ENCODE measurements around the gene COQ8B. TPM values are rescaled to one million over a fixed set of nuclear protein-coding genes. Genes with fewer than 3 reads are reported as not detected.

The COQ8B gene
- total RNA-seq, 4 donors from 2014 or later: 31.2 to 53.8 (median 39.3) TPM

DNA sequence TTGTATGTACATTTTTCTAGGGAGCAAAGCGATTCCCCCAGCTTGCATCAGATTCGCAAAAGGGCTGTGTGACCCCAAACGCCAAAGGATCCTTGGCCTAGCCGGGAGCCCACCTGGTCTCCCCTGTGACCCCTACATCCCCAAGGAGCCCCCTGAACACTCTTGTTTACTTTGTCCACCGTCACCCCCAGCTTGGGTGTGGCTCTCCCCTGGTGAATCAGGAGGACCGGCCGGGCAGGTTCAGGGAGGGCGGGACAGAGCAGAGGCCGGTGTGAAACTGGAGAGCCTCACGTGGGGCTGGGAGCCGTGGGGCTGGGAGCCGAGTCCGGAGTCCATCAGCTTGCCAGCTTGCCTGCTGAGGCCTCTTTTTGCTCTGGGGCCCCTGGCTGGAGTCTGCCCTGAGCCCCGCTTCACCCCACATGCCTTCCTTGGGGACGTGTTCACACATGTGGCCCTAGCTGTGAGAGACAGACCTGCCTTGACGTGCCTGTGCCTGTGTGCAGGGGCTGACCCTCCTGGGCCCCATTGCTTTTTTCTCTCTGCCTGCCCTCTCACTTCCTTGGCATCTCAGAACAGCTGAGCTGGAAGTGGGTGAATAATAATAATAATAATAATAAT is 2.2 kb upstream of the COQ8B start:
- Histone ChIP-seq H3K27me3 (no peaks in the 10 kb centered on the region), H3K9me3 (no peaks in the 10 kb centered on the region), H3K27ac (peak overlapping the region; percentile 97), H3K4me1 (peaks cover 56% of the 10 kb centered on the region), H3K36me3 (peaks cover 5% of the 10 kb centered on the region), H3K4me3 (peak overlapping the region; percentile 90)
- TF ChIP-seq EP300 (IDR thresholded peaks at IDR 0.05) (no peak), POLR2A (IDR thresholded peaks at IDR 0.05) (peak in 1 of 2 donors; percentile 11)
- peak; percentile 87 to 89 for DNase-seq (ENCODE audit: low spot score in 2 of 2)
- 2% methylated on average over 7 of the region's 16 CpGs for WGBS

DNA sequence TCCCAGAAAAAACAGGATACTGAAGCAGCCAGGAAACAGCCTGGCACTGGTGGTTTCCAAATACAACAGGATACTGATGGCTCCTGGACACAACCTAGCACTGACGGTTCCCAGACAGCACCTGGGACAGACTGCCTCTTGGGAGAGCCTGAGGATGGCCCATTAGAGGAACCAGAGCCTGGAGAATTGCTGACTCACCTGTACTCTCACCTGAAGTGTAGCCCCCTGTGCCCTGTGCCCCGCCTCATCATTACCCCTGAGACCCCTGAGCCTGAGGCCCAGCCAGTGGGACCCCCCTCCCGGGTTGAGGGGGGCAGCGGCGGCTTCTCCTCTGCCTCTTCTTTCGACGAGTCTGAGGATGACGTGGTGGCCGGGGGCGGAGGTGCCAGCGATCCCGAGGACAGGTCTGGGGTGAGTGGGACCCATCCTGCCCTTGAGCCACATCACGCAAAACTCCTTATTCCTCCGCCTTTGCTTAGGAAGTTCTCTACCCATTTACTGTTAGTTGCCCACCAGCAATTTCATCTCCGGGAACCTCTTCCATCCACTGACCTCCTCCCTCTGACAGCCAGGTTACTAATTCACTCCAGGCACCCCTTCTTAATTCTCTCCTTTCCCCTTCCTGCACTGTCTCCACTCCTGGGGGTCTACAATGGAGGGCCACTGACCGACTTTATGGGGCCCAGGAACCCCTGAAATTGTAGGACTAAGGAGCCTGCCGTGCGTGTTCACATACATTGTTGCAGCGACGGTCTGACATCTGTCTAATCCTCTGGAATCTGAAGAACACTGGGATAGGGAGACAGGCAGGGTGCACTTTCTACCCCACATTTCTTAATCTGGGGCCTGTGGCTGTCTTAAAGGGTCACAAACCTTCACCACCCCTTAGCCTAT is 1.4 kb upstream of the COQ8B start:
- Histone ChIP-seq H3K36me3 (no peaks in the 10 kb centered on the region), H3K9me3 (no peaks in the 10 kb centered on the region), H3K4me3 (peak overlapping the region; percentile 90), H3K27ac (peak overlapping the region; percentile 97), H3K27me3 (no peaks in the 10 kb centered on the region), H3K4me1 (peaks cover 55% of the 10 kb centered on the region)
- DNase-seq (ENCODE audit: low spot score in 2 of 2): no peak
- TF ChIP-seq POLR2AphosphoS5 (IDR thresholded peaks at IDR 0.05) (no peak), EP300 (IDR thresholded peaks at IDR 0.05) (no peak), POLR2A (IDR thresholded peaks at IDR 0.05) (no peak)
- TF ChIP-seq, protein P1, sequence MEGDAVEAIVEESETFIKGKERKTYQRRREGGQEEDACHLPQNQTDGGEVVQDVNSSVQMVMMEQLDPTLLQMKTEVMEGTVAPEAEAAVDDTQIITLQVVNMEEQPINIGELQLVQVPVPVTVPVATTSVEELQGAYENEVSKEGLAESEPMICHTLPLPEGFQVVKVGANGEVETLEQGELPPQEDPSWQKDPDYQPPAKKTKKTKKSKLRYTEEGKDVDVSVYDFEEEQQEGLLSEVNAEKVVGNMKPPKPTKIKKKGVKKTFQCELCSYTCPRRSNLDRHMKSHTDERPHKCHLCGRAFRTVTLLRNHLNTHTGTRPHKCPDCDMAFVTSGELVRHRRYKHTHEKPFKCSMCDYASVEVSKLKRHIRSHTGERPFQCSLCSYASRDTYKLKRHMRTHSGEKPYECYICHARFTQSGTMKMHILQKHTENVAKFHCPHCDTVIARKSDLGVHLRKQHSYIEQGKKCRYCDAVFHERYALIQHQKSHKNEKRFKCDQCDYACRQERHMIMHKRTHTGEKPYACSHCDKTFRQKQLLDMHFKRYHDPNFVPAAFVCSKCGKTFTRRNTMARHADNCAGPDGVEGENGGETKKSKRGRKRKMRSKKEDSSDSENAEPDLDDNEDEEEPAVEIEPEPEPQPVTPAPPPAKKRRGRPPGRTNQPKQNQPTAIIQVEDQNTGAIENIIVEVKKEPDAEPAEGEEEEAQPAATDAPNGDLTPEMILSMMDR (IDR thresholded peaks at IDR 0.05): no peak
- WGBS: 12% methylated on average over 18 of the region's 20 CpGs

DNA sequence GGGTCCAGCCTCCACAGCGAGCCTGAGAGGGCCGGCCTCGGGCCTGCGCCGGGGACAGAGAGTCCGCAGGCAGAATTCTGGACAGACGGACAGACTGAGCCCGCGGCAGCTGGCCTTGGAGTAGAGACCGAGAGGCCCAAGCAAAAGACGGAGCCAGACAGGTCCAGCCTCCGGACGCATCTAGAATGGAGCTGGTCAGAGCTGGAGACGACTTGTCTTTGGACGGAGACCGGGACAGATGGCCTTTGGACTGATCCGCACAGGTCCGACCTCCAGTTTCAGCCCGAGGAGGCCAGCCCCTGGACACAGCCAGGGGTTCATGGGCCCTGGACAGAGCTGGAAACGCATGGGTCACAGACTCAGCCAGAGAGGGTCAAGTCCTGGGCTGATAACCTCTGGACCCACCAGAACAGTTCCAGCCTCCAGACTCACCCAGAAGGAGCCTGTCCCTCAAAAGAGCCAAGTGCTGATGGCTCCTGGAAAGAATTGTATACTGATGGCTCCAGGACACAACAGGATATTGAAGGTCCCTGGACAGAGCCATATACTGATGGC is 716 bp upstream of the COQ8B start:
- DNase-seq (ENCODE audit: low spot score in 2 of 2): peak; percentile 83 to 85
- Histone ChIP-seq H3K4me3 (peak overlapping the region; percentile 90), H3K9me3 (no peaks in the 10 kb centered on the region), H3K4me1 (peaks cover 51% of the 10 kb centered on the region), H3K27me3 (no peaks in the 10 kb centered on the region), H3K27ac (peak overlapping the region; percentile 97), H3K36me3 (peaks cover 4% of the 10 kb centered on the region)
- WGBS: 0% methylated on average over 3 of the region's 20 CpGs
- no peak for TF ChIP-seq POLR2AphosphoS5 (IDR thresholded peaks at IDR 0.05)
- TF ChIP-seq, protein P1 (IDR thresholded peaks at IDR 0.05): no peak
- TF ChIP-seq POLR2A (IDR thresholded peaks at IDR 0.05): no peak
- no peak for TF ChIP-seq EP300 (IDR thresholded peaks at IDR 0.05)

DNA sequence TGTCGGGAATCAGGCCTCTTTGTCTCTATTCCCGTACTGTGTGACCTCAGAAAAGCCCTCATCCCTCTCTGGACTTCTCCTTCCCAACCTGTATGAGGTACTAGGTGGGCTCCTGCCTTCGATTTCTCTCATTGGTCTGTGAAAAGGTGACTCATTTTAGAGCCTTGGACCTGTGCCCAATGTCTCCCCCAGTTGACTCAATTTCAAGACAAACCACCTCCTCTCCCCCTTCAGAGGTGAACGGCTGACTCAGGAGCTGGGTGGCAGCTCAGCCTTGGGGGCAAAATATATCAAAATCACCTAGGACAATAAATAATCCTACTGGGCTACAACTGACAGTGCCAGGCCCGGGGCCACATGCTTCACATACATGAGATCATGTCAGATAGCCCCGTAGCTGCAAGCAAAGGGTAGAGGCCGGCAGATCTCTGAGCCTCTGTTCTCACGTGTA is 630 bp downstream of the COQ8B start:
- H3K9me3 ChIP-seq: no peaks in the 10 kb centered on the region
- TF ChIP-seq, protein P1 (IDR thresholded peaks at IDR 0.05): no peak
- TF ChIP-seq POLR2AphosphoS5 (IDR thresholded peaks at IDR 0.05) (no peak), POLR2A (IDR thresholded peaks at IDR 0.05) (no peak), EP300 (IDR thresholded peaks at IDR 0.05) (no peak)
- peak overlapping the region; percentile 97 for H3K27ac ChIP-seq
- H3K36me3 ChIP-seq: peaks cover 8% of the 10 kb centered on the region
- DNase-seq (ENCODE audit: low spot score in 2 of 2): peak in 1 of 2 donors; percentile 87
- 6% methylated on average over 8 of the region's 8 CpGs for WGBS
- H3K27me3 ChIP-seq: no peaks in the 10 kb centered on the region
- H3K4me3 ChIP-seq: peak overlapping the region; percentile 90
- peaks cover 37% of the 10 kb centered on the region for H3K4me1 ChIP-seq

DNA sequence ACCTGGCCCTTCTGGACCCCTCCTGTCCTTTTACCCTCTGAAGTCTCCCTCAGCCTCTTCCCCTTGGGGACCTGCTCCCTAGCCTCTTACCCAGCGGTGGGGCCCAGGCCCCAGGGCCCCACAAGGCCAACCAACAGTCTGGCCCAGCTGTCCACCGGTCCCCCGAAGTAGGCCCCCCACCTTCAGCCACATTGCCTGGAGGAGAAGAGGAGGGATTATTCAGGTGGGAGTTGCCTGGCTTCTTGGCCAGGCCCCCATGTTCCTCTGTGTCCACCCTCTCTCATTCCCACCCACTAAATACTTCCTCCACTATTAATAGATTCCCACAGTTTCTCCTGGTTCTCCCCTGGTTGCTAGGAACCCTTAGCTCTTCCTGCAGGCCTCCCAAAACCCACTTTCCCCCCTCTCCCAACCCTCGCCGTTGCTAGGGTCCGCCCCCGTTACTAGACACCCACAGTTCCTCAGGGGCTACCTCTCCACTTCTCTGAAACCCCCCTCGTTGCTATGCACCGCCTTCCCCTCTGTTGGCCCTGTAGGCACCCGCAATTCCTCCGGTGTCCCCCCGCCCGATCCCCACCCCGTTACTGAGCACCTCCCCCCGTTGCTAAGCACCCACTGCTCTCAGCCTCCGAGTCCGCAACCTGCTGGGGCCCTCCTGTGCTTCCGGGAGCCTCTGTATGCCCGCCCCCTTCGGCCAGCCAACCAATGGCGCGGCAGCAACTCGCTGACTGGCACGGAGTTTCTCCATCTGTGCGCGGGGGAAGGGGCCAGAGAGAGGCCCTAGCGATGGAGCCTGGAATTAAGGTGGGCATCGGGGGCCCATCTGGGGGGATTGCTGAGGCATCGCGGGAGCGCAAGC is 2.0 kb downstream of the COQ8B start:
- Histone ChIP-seq H3K36me3 (peaks cover 21% of the 10 kb centered on the region), H3K27me3 (no peaks in the 10 kb centered on the region), H3K27ac (peak overlapping the region; percentile 97), H3K4me3 (peak overlapping the region; percentile 90), H3K9me3 (no peaks in the 10 kb centered on the region), H3K4me1 (peaks cover 23% of the 10 kb centered on the region)
- WGBS: 3% methylated on average over 19 of the region's 31 CpGs
- DNase-seq (ENCODE audit: low spot score in 2 of 2): peak; percentile 97
- TF ChIP-seq POLR2A (IDR thresholded peaks at IDR 0.05): no peak
- TF ChIP-seq EP300 (IDR thresholded peaks at IDR 0.05): no peak
- TF ChIP-seq, protein P1 (IDR thresholded peaks at IDR 0.05): no peak
- TF ChIP-seq POLR2AphosphoS5 (IDR thresholded peaks at IDR 0.05): no peak

Measured in suprapubic skin (tissue), 4 donors.